ENCODE results near the gene HOXD1.

HOXD1 gene

DNA sequence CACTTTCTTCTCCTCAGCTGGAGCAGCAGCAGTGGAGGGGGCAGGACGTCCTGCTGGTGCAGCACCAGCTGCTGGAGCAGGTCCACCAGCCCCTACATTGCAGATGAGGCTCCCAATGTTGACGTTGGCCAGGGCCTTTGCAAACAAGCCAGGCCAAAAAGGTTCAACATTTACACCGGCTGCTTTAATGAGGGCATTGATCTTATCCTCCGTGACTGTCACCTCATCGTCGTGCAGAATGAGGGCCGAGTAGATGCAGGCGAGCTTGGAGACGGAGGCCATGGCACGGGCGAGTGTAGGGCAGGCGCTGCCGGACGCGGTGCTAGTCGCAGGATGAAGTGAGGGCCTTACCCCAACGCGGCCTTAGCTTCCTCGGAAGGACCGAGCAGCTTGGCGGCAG, 12.5 kb downstream of the HOXD1 start:
- Histone ChIP-seq H3K27me3 (ENCODE audit: control insufficient read depth, low read length) (no peaks in the 10 kb centered on the region), H4K20me1 (ENCODE audit: control insufficient read depth, insufficient read depth, low read depth, low read length) (no peaks in the 10 kb centered on the region), H3K9me3 (ENCODE audit: control insufficient read depth, insufficient read depth, low read length) (no peaks in the 10 kb centered on the region), H3K9me2 (replicated peaks; ENCODE audit: control insufficient read depth, low read length) (no peaks in the 10 kb centered on the region), H3F3A (ENCODE audit: control insufficient read depth, insufficient read depth) (no peaks in the 10 kb centered on the region), H3K36me3 (ENCODE audit: control insufficient read depth, low read length) (no peaks in the 10 kb centered on the region), H3K27ac (ENCODE audit: low read depth, low read length) (no peak overlapping the region), H3K4me3 (ENCODE audit: low read length) (no peak overlapping the region), H3K4me1 (ENCODE audit: control insufficient read depth, low read length) (no peaks in the 10 kb centered on the region), H3K4me2 (ENCODE audit: low read length) (no peak overlapping the region), H3K79me2 (ENCODE audit: control insufficient read depth, low read length) (no peaks in the 10 kb centered on the region)
- TF ChIP-seq, protein P1, sequence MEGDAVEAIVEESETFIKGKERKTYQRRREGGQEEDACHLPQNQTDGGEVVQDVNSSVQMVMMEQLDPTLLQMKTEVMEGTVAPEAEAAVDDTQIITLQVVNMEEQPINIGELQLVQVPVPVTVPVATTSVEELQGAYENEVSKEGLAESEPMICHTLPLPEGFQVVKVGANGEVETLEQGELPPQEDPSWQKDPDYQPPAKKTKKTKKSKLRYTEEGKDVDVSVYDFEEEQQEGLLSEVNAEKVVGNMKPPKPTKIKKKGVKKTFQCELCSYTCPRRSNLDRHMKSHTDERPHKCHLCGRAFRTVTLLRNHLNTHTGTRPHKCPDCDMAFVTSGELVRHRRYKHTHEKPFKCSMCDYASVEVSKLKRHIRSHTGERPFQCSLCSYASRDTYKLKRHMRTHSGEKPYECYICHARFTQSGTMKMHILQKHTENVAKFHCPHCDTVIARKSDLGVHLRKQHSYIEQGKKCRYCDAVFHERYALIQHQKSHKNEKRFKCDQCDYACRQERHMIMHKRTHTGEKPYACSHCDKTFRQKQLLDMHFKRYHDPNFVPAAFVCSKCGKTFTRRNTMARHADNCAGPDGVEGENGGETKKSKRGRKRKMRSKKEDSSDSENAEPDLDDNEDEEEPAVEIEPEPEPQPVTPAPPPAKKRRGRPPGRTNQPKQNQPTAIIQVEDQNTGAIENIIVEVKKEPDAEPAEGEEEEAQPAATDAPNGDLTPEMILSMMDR (IDR thresholded peaks at IDR 0.05; ENCODE audit: low read depth, low read length, poor library complexity, severe bottlenecking), result no peak
- TF ChIP-seq EZH2phosphoT487 (IDR thresholded peaks at IDR 0.05; ENCODE audit: borderline replicate concordance, low read length), result no peak

DNA sequence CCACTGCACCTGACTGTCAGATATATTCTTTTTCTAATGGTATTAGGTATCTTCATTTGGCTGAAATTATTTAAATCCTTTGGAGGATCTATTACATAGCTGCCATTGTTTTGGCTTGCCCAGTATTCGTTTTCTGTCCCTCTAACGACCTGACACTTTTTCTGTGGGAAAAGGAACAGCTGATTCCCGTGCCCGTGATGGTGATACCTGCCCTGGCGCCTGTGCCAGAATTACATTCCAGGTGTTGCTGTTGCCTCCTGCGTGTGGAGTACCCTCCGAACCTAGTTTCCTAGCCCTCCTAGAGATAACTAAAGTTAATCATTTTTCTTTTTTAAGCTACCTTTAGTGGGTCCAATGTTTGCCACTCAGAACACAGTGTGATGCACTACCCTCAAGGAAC, 14.0 kb downstream of the HOXD1 start:
- no peak overlapping the region for H3K4me3 ChIP-seq (ENCODE audit: low read length)
- H3K9me3 ChIP-seq (ENCODE audit: control insufficient read depth, insufficient read depth, low read length), result no peaks in the 10 kb centered on the region
- H3K27ac ChIP-seq (ENCODE audit: low read depth, low read length), result no peak overlapping the region
- no peaks in the 10 kb centered on the region for H3K79me2 ChIP-seq (ENCODE audit: control insufficient read depth, low read length)
- H4K20me1 ChIP-seq (ENCODE audit: control insufficient read depth, insufficient read depth, low read depth, low read length), result no peaks in the 10 kb centered on the region
- H3K9me2 ChIP-seq (replicated peaks; ENCODE audit: control insufficient read depth, low read length), result no peaks in the 10 kb centered on the region
- H3K4me1 ChIP-seq (ENCODE audit: control insufficient read depth, low read length), result no peaks in the 10 kb centered on the region
- H3K36me3 ChIP-seq (ENCODE audit: control insufficient read depth, low read length), result no peaks in the 10 kb centered on the region
- no peaks in the 10 kb centered on the region for H3K27me3 ChIP-seq (ENCODE audit: control insufficient read depth, low read length)
- TF ChIP-seq, protein P1 (IDR thresholded peaks at IDR 0.05; ENCODE audit: low read depth, low read length, poor library complexity, severe bottlenecking), result no peak
- no peak for TF ChIP-seq EZH2phosphoT487 (IDR thresholded peaks at IDR 0.05; ENCODE audit: borderline replicate concordance, low read length)
- no peak overlapping the region for H3K4me2 ChIP-seq (ENCODE audit: low read length)
- H3F3A ChIP-seq (ENCODE audit: control insufficient read depth, insufficient read depth), result no peaks in the 10 kb centered on the region

DNA sequence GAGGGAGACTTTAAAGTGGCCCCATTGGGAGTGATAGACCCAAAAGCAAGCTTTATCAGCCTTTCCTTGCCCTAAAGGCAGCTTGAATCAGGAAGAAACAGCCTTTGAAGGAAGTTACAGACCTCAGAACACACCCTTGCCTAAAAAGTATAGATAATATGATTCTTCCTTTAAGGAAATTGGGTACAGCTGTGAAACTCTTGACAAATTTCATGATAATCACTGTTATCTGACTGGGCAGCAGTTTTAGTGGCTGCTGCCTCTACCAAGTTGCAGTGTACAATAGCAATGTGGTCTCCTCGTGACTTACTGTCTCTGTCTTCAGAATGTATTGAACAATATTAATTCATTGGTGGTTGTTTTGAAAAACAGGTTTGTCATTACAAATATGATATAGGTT, 16.7 kb downstream of the HOXD1 start:
- TF ChIP-seq, protein P1 (IDR thresholded peaks at IDR 0.05; ENCODE audit: low read depth, low read length, poor library complexity, severe bottlenecking), result no peak
- no peak for TF ChIP-seq EZH2phosphoT487 (IDR thresholded peaks at IDR 0.05; ENCODE audit: borderline replicate concordance, low read length)

DNA sequence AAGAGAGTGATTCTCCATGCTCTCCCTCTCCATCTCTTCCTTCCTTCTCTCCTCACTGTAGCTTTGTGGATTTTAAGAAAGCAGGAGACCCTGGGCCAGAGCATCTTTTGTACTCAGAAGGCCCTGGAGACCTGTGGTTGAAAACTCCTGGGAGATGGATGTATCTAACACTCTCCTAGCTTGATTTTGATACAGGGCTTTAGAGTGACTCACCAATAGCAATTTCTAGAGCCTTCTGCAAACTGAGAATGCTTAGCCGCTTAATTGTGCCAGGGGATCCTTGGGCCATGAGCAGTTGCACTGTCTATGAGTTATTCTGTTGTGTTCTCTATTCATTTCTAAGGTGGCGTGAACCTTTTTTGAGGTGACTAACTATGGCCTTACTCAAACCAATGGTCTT, 17.7 kb downstream of the HOXD1 start:
- H3K4me2 ChIP-seq (ENCODE audit: low read length), result no peak overlapping the region
- H3K4me3 ChIP-seq (ENCODE audit: low read length), result no peak overlapping the region
- no peaks in the 10 kb centered on the region for H3K9me3 ChIP-seq (ENCODE audit: control insufficient read depth, insufficient read depth, low read length)
- H3K27me3 ChIP-seq (ENCODE audit: control insufficient read depth, low read length), result no peaks in the 10 kb centered on the region
- no peaks in the 10 kb centered on the region for H3K4me1 ChIP-seq (ENCODE audit: control insufficient read depth, low read length)
- no peaks in the 10 kb centered on the region for H4K20me1 ChIP-seq (ENCODE audit: control insufficient read depth, insufficient read depth, low read depth, low read length)
- no peaks in the 10 kb centered on the region for H3F3A ChIP-seq (ENCODE audit: control insufficient read depth, insufficient read depth)
- no peaks in the 10 kb centered on the region for H3K36me3 ChIP-seq (ENCODE audit: control insufficient read depth, low read length)
- no peaks in the 10 kb centered on the region for H3K9me2 ChIP-seq (replicated peaks; ENCODE audit: control insufficient read depth, low read length)
- no peak overlapping the region for H3K27ac ChIP-seq (ENCODE audit: low read depth, low read length)
- H3K79me2 ChIP-seq (ENCODE audit: control insufficient read depth, low read length), result no peaks in the 10 kb centered on the region
- TF ChIP-seq EZH2phosphoT487 (IDR thresholded peaks at IDR 0.05; ENCODE audit: borderline replicate concordance, low read length), result no peak
- TF ChIP-seq, protein P1 (IDR thresholded peaks at IDR 0.05; ENCODE audit: low read depth, low read length, poor library complexity, severe bottlenecking), result no peak

More for the DNA sequence above, 16.7 kb downstream of the HOXD1 start:
- Histone ChIP-seq H3F3A (ENCODE audit: control insufficient read depth, insufficient read depth) (no peaks in the 10 kb centered on the region), H3K4me1 (ENCODE audit: control insufficient read depth, low read length) (no peaks in the 10 kb centered on the region), H3K9me3 (ENCODE audit: control insufficient read depth, insufficient read depth, low read length) (no peaks in the 10 kb centered on the region), H3K27me3 (ENCODE audit: control insufficient read depth, low read length) (no peaks in the 10 kb centered on the region), H3K9me2 (replicated peaks; ENCODE audit: control insufficient read depth, low read length) (no peaks in the 10 kb centered on the region), H4K20me1 (ENCODE audit: control insufficient read depth, insufficient read depth, low read depth, low read length) (no peaks in the 10 kb centered on the region), H3K36me3 (ENCODE audit: control insufficient read depth, low read length) (no peaks in the 10 kb centered on the region), H3K79me2 (ENCODE audit: control insufficient read depth, low read length) (no peaks in the 10 kb centered on the region), H3K4me3 (ENCODE audit: low read length) (no peak overlapping the region), H3K27ac (ENCODE audit: low read depth, low read length) (no peak overlapping the region), H3K4me2 (ENCODE audit: low read length) (no peak overlapping the region)
